ENCODE measurements around the gene PNPLA7. TPM values are rescaled to one million over a fixed set of nuclear protein-coding genes. Genes with fewer than 3 reads are reported as not detected.
"Not testable (repeated sequence)": the region's sequence is repeated elsewhere in the genome, so short reads cannot be mapped to it uniquely, and the experiment has no call there.

The PNPLA7 gene
- total RNA-seq, 2 donors from 2014 or later, result 7.3 to 7.5 TPM

DNA sequence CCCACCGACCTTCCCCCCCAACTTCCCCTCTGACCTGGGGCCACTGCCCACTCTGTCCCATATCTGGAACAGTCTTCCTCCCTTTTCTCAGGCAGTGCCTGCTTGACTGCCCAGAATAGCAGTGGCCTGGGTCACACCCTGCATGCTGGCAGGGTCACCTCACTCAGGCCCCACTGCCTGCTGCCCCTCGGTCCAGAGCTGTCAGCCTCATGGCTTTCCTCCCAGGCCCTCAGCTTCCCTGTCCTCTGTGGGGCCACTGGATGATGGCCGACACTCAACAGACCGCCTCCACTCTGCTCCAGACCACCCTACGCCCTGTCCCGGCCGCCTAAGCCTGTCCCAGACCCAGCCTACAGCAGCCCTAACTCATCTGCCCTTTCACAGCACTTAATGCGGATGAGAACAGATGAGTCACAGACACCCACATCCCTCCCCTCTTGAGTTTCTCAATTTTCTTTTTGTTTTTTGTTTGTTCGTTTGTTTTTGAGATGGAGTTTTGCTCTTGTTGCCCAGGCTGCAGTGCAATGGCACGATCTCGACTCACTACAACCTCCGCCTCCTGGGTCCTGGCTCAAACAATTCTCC, 5.9 kb downstream of the PNPLA7 start:
- H3K27me3 Mint-ChIP-seq, result no peaks in the 10 kb centered on the region
- peaks cover 4% of the 10 kb centered on the region for H3K4me1 Mint-ChIP-seq
- ATAC-seq, result no peak
- no peak overlapping the region for H3K4me3 Mint-ChIP-seq
- H3K36me3 Mint-ChIP-seq (ENCODE audit: low read depth), result no peaks in the 10 kb centered on the region
- no peaks in the 10 kb centered on the region for H3K9me3 ChIP-seq (ENCODE audit: control insufficient read depth, low read length, poor library complexity, severe bottlenecking)
- no peak overlapping the region for H3K27ac Mint-ChIP-seq
- no peak for DNase-seq

GRCh38 chr9:137543237-137543963, 6.8 kb downstream of the PNPLA7 start:
- ATAC-seq (no peak), DNase-seq (no peak)
- H3K9me3 ChIP-seq (ENCODE audit: control insufficient read depth, low read length, poor library complexity, severe bottlenecking), result no peaks in the 10 kb centered on the region
- Mint-ChIP-seq H3K36me3 (ENCODE audit: low read depth) (no peaks in the 10 kb centered on the region), H3K4me3 (no peak overlapping the region), H3K4me1 (peaks cover 4% of the 10 kb centered on the region), H3K27me3 (no peaks in the 10 kb centered on the region), H3K27ac (no peak overlapping the region)

DNA sequence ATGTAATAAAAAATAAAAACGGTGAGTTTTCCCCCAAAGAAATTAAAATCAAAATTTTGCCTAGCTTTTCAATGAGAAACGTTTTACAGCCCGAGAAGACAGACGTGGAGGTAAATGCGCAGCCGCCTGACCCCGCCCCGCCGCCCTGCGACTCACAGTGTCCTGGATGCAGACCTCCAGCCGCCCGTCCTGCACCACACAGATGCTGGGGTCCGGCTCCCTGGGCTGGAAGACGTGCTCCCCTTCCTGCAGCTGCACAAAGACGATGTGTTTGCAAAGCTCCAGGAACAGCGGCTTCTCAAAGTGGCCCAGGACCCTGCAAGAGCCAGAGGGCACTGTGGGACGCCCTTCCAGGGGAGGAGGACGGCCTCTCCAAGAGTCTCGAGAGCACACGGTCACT, 7.7 kb downstream of the PNPLA7 start:
- Mint-ChIP-seq H3K27ac (no peak overlapping the region), H3K4me3 (no peak overlapping the region), H3K4me1 (peaks cover 4% of the 10 kb centered on the region), H3K27me3 (no peaks in the 10 kb centered on the region), H3K36me3 (ENCODE audit: low read depth) (no peaks in the 10 kb centered on the region)
- no peaks in the 10 kb centered on the region for H3K9me3 ChIP-seq (ENCODE audit: control insufficient read depth, low read length, poor library complexity, severe bottlenecking)
- no peak for ATAC-seq
- no peak for DNase-seq

DNA sequence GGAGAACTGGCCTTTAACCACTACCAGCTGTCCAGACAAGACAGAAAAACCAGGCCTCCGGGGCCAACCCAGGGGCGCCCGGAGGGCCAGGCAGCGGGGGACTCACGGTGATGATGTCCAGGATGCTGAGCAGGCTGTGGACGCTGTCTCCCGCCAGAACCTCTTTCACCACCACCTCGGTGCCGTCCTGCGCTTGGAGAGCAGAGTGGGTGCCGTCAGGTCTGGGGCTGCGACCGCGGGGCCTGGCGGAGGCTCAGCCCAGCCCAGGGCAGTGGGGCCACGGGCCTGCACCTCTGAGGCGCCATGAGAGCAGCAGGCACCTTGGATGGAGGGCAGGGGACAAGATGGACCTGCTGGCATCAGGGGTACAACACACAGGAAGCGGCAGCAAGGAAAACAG, 9.7 kb downstream of the PNPLA7 start:
- DNase-seq (no peak), ATAC-seq (no peak)
- no peaks in the 10 kb centered on the region for H3K9me3 ChIP-seq (ENCODE audit: control insufficient read depth, low read length, poor library complexity, severe bottlenecking)
- H3K4me1 Mint-ChIP-seq, result peaks cover 7% of the 10 kb centered on the region
- no peaks in the 10 kb centered on the region for H3K36me3 Mint-ChIP-seq (ENCODE audit: low read depth)
- no peak overlapping the region for H3K27ac Mint-ChIP-seq
- no peaks in the 10 kb centered on the region for H3K27me3 Mint-ChIP-seq
- no peak overlapping the region for H3K4me3 Mint-ChIP-seq

DNA sequence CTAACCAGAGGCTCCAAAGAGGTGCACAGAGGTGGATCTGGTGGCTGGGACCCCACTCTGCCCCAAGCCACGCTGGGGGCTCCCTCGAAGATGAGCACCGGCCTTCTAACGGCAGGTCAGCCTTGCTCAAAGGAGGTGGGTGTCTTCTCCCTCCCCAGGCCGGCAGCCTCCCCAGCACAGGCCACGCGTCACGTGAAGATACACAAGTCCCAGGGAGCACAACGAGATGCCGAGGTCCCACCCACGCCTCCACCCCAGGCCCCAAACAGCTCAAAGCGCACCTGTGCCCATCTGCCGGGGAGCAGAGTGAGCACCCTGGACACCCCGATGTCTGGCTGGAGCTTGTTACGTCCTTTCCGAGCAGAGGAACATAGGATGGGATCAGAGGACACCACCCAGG, 12.1 kb downstream of the PNPLA7 start:
- H3K27ac Mint-ChIP-seq, result no peak overlapping the region
- no peak overlapping the region for H3K4me3 Mint-ChIP-seq
- H3K36me3 Mint-ChIP-seq (ENCODE audit: low read depth), result no peaks in the 10 kb centered on the region
- H3K27me3 Mint-ChIP-seq, result no peaks in the 10 kb centered on the region
- ATAC-seq (no peak), DNase-seq (no peak)
- peaks cover 16% of the 10 kb centered on the region for H3K4me1 Mint-ChIP-seq
- H3K9me3 ChIP-seq (ENCODE audit: control insufficient read depth, low read length, poor library complexity, severe bottlenecking), result no peaks in the 10 kb centered on the region

GRCh38 chr9:137536594-137537131, 13.5 kb downstream of the PNPLA7 start:
- not testable (repeated sequence) for DNase-seq; H3K4me3 Mint-ChIP-seq; ATAC-seq; H3K27me3 Mint-ChIP-seq; H3K9me3 ChIP-seq (ENCODE audit: control insufficient read depth, low read length, poor library complexity, severe bottlenecking); H3K36me3 Mint-ChIP-seq (ENCODE audit: low read depth)
- Mint-ChIP-seq H3K27ac (peak overlapping the region; percentile 65), H3K4me1 (peaks cover 16% of the 10 kb centered on the region)

GRCh38 chr9:137535120-137535428, 15.1 kb downstream of the PNPLA7 start:
- peak overlapping the region; percentile 86 for H3K27ac Mint-ChIP-seq

DNA sequence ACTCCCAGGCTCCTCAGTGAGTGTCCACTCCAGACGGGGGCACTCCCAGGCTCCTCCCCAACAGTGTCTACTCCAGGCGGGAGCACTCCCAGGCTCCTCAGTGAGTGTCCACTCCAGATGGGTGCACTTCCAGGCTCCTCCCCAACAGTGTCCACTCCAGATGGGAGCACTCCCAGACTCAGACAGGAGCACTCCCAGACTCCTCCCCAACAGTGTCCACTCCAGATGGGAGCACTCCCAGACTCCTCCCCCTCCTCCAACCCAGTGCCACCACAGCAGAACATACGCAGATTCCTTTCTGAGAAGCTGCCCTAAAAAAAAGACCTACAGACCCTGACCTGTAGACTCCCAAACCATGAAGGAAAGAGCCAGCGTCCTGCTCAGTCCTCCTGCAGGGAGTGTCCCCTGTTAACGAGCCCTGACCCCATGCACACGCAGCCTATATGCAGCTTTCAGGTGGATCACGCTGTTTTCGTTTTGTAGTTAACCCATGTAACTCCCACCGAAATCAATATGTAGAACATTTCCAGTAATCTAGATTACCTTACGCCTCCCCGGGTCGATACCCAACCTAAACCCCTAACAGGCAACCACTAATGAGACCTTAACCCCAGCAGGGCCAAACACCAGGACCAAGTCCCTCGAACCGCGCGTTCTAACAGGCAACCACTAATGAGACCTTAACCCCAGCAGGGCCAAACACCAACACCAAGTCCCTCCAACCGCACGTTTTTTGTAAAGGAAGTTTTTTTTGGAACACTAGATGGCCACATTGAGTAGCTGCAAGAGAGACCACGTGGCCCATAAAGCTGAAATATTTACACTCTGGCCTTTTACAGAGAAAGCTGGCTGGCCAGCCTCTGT, 15.7 kb downstream of the PNPLA7 start:
- ATAC-seq (peak; percentile 72), DNase-seq (no peak)
- Mint-ChIP-seq H3K4me1 (peaks cover 16% of the 10 kb centered on the region), H3K36me3 (ENCODE audit: low read depth) (no peaks in the 10 kb centered on the region), H3K4me3 (no peak overlapping the region), H3K27ac (peak overlapping the region; percentile 86), H3K27me3 (no peaks in the 10 kb centered on the region)
- no peaks in the 10 kb centered on the region for H3K9me3 ChIP-seq (ENCODE audit: control insufficient read depth, low read length, poor library complexity, severe bottlenecking)

More at GRCh38 chr9:137535120-137535428, 15.1 kb downstream of the PNPLA7 start:
- H3K36me3 Mint-ChIP-seq (ENCODE audit: low read depth), result no peaks in the 10 kb centered on the region
- no peaks in the 10 kb centered on the region for H3K9me3 ChIP-seq (ENCODE audit: control insufficient read depth, low read length, poor library complexity, severe bottlenecking)
- H3K4me1 Mint-ChIP-seq, result peaks cover 16% of the 10 kb centered on the region
- H3K27me3 Mint-ChIP-seq, result no peaks in the 10 kb centered on the region
- no peak for ATAC-seq
- H3K4me3 Mint-ChIP-seq, result no peak overlapping the region
- no peak for DNase-seq

DNA sequence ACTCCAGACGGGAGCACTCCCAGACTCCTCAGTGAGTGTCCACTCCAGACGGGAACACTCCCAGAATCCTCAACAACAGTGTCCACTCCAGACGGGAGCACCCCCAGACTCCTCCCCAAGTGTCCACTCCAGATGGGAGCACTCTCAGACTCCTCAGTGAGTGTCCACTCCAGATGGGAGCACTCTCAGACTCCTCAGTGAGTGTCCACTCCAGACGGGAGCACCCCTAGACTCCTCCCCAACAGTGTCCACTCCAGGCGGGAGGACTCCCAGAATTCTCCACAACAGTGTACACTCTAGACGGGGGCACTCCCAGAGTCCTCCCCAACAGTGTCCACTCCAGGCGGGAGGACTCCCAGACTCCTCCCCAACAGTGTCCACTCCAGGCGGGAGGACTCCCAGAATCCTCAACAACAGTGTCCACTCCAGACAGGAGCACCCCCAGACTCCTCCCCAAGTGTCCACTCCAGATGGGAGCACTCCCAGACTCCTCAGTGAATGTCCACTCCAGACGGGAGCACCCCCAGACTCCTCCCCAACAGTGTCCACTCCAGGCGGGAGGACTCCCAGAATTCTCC, 17.2 kb downstream of the PNPLA7 start:
- ATAC-seq, result not testable (repeated sequence)

DNA sequence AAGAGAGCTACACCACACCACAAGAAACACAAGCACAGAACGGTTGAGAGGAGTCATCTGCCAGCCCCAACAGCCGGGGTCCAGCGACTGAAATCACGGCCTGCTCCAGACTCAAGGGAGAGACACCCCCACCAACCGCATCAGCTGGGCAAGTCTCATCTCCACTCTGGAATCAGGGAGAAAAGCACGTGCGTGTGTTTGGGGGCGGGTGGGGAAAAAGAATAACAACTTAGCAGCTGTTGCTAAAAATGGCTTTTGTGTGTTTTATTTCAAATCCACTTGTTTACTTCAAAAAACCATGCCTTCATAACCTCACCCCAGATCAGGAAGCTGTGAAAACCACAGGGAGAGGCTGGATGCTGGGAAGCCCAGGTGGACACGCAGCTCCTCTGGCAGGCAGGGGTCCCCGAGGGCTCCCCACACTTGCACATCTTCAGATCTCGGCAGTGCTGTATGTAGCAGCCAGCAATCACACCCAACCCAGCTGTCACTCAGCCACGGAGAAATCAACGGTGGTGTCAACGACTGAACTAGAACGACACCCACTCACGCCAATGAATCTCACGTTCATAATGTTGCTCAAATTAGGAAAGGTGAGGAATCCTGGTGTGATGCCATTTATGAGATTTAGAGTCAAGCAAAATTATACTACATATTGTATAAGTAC, 19.0 kb downstream of the PNPLA7 start:
- Mint-ChIP-seq H3K4me3 (no peak overlapping the region), H3K27ac (no peak overlapping the region), H3K4me1 (peaks cover 12% of the 10 kb centered on the region), H3K36me3 (ENCODE audit: low read depth) (no peaks in the 10 kb centered on the region), H3K27me3 (peaks cover 5% of the 10 kb centered on the region)
- DNase-seq, result no peak
- H3K9me3 ChIP-seq (ENCODE audit: control insufficient read depth, low read length, poor library complexity, severe bottlenecking), result no peaks in the 10 kb centered on the region
- ATAC-seq, result no peak

More for the DNA sequence above, 17.2 kb downstream of the PNPLA7 start:
- peaks cover 18% of the 10 kb centered on the region for H3K4me1 Mint-ChIP-seq
- not testable (repeated sequence) for H3K4me3 Mint-ChIP-seq; H3K36me3 Mint-ChIP-seq (ENCODE audit: low read depth); DNase-seq; H3K27me3 Mint-ChIP-seq; H3K27ac Mint-ChIP-seq; H3K9me3 ChIP-seq (ENCODE audit: control insufficient read depth, low read length, poor library complexity, severe bottlenecking)

GRCh38 chr9:137530331-137530730, 19.9 kb downstream of the PNPLA7 start:
- Mint-ChIP-seq H3K4me3 (no peak overlapping the region), H3K4me1 (peaks cover 14% of the 10 kb centered on the region), H3K27me3 (peaks cover 5% of the 10 kb centered on the region), H3K27ac (no peak overlapping the region), H3K36me3 (ENCODE audit: low read depth) (no peaks in the 10 kb centered on the region)
- no peak for DNase-seq
- H3K9me3 ChIP-seq (ENCODE audit: control insufficient read depth, low read length, poor library complexity, severe bottlenecking), result no peaks in the 10 kb centered on the region
- ATAC-seq, result no peak

DNA sequence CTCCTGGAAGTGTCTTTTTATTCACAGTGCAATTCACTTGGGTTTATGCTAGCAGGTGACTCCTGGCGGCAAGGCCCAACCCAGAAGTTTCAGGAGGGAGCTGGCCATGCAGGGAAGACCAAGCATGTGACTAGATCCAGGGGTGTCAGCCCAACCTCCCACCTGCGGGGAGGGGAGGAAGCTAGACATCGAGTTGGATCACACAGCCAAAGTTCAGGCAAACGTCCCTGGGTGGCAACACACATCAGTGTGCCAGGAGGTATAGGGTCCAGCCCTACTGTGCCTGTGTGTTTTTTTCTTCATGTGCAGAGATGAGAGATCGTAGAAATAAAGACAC, 25.3 kb downstream of the PNPLA7 start:
- peaks cover 5% of the 10 kb centered on the region for H3K27me3 Mint-ChIP-seq
- DNase-seq, result no peak
- ATAC-seq, result no peak
- H3K36me3 Mint-ChIP-seq (ENCODE audit: low read depth), result no peaks in the 10 kb centered on the region
- no peak overlapping the region for H3K27ac Mint-ChIP-seq
- peaks cover 9% of the 10 kb centered on the region for H3K4me1 Mint-ChIP-seq
- no peak overlapping the region for H3K4me3 Mint-ChIP-seq
- no peaks in the 10 kb centered on the region for H3K9me3 ChIP-seq (ENCODE audit: control insufficient read depth, low read length, poor library complexity, severe bottlenecking)
